GM12892 (cell line): ENCODE results near the gene TOGARAM1.

Experiments used
- DNase-seq: peaks from one replicate; pipeline ENCODE4 v3.0.0; 2011; ENCODE audit not compliant: insufficient read length
- FAIRE-seq: peaks from 2 replicates; lab custom pipeline; 2011; peaks lifted over from hg19 to GRCh38; lab: Jason Lieb, UNC
- POLR2A ChIP-seq: IDR thresholded peaks from 2 replicates; pipeline ENCODE4 v1.6.1; 2011; ENCODE audit warnings: low read depth, low read length, control low read depth
- POLR2AphosphoS5 ChIP-seq: IDR thresholded peaks from 2 replicates; pipeline ENCODE4 v1.6.1; 2011; ENCODE audit warnings: low read depth, low read length, control low read depth
- TAF1 ChIP-seq: IDR thresholded peaks from 2 replicates; pipeline ENCODE4 v1.6.1; 2011; ENCODE audit warnings: low read depth, mild to moderate bottlenecking, control low read depth, low read length, borderline replicate concordance

The TOGARAM1 gene

GRCh38 chr14:44952391-44953110 is 9.4 kb upstream of the TOGARAM1 start:
- TF ChIP-seq TAF1 (no peak), POLR2A (no peak), POLR2AphosphoS5 (no peak)
- FAIRE-seq (peak; percentile 5), DNase-seq (no peak)

GRCh38 chr14:44954750-44955149 is 7.2 kb upstream of the TOGARAM1 start:
- DNase-seq (no peak), FAIRE-seq (no peak)

GRCh38 chr14:44955528-44955927 is 6.5 kb upstream of the TOGARAM1 start:
- FAIRE-seq (no peak), DNase-seq (no peak)
- TF ChIP-seq POLR2AphosphoS5: no peak

More at GRCh38 chr14:44954750-44955149, 7.2 kb upstream of the TOGARAM1 start:
- TF ChIP-seq TAF1: no peak
- TF ChIP-seq POLR2AphosphoS5: no peak
- no peak for TF ChIP-seq POLR2A

- TF ChIP-seq POLR2AphosphoS5 (no peak), POLR2A (no peak), TAF1 (no peak)
- FAIRE-seq (peak; percentile 38), DNase-seq (no peak)
Observed at GRCh38 chr14:44956866-44957265, 5.1 kb upstream of the TOGARAM1 start.

GRCh38 chr14:44959538-44959937 is 2.5 kb upstream of the TOGARAM1 start:
- TF ChIP-seq TAF1 (no peak), POLR2AphosphoS5 (no peak), POLR2A (no peak)
- FAIRE-seq (no peak), DNase-seq (no peak)

GRCh38 chr14:44960146-44960545 is 1.8 kb upstream of the TOGARAM1 start:
- DNase-seq (no peak), FAIRE-seq (no peak)
- no peak for TF ChIP-seq POLR2A

GRCh38 chr14:44960646-44961045 is 1.3 kb upstream of the TOGARAM1 start:
- TF ChIP-seq POLR2AphosphoS5: no peak
- no peak for TF ChIP-seq POLR2A
- TF ChIP-seq TAF1: no peak
- DNase-seq (no peak), FAIRE-seq (no peak)

- DNase-seq: peak; percentile 9
- peak; percentile 76 for FAIRE-seq
- TF ChIP-seq TAF1 (no peak), POLR2AphosphoS5 (no peak), POLR2A (no peak)
Observed at GRCh38 chr14:44961151-44961553, 838 bp upstream of the TOGARAM1 start.

- DNase-seq (peak; percentile 17), FAIRE-seq (no peak)
- TF ChIP-seq TAF1: no peak
- no peak for TF ChIP-seq POLR2AphosphoS5
- no peak for TF ChIP-seq POLR2A
Observed at GRCh38 chr14:44962334-44963043, 499 bp downstream of the TOGARAM1 start.

- TF ChIP-seq POLR2A (no peak), POLR2AphosphoS5 (no peak), TAF1 (no peak)
- FAIRE-seq (peak; percentile 50), DNase-seq (no peak)
Observed at GRCh38 chr14:44963044-44963528, 1.1 kb downstream of the TOGARAM1 start.

GRCh38 chr14:44963775-44964380 is 1.9 kb downstream of the TOGARAM1 start:
- FAIRE-seq: no peak
- DNase-seq: no peak
- TF ChIP-seq POLR2AphosphoS5: no peak
- TF ChIP-seq POLR2A: no peak
- TF ChIP-seq TAF1: no peak
